HepG2 (cell line): ENCODE results near the gene TSPAN31. TPM values are rescaled to one million over a fixed set of nuclear protein-coding genes. Genes with fewer than 3 reads are reported as not detected.

Source experiments
- ATAC-seq: fragments of 200-7000 bp; cut with Tn5 transposase; 3 replicates; pipeline ENCODE4 v1.9.1; 2020; ENCODE audit warnings: mild to moderate bottlenecking, moderate library complexity
- BruUV-seq: library from RNA; stranded (reverse); fragments of 400-500 nt; replicated peaks from 2 replicates; lab custom pipeline; 2021; lab: Mats Ljungman, UMichigan
- CTCF ChIA-PET: fragments of 300-600 bp; formaldehyde crosslinking; extraction: SDS; loops from one replicate; lab custom pipeline; 2021; ENCODE audit warnings: low total read pairs, inconsistent platforms, low intra/inter-chr PET ratio; lab: Yijun Ruan, JAX
- POLR2A ChIA-PET: fragments of 350-600 bp; sonication (Branson Sonifier 250); formaldehyde crosslinking; loops from one replicate; lab custom pipeline; 2020; ENCODE audit warnings: antibody characterized with exemption, inconsistent platforms; lab: Yijun Ruan, JAX
- DNase-seq: peaks from one replicate; pipeline ENCODE4 v3.0.0-alpha.2; 2015; ENCODE audit warnings: low spot score
- FAIRE-seq: peaks from 3 replicates; lab custom pipeline; 2011; peaks lifted over from hg19 to GRCh38; lab: Jason Lieb, UNC
- H2AFZ ChIP-seq: one replicate; pipeline ENCODE4 v1.6.1; 2011; ENCODE audit warnings: low read length, inconsistent platforms
- H3K27ac ChIP-seq: fragments of 300-600 bp; 3 replicates; pipeline ENCODE4 v1.8.0; 2011; ENCODE audit warnings: mixed run types, mild to moderate bottlenecking, mixed read lengths, low read length, inconsistent platforms; ENCODE audit not compliant: insufficient read depth; ENCODE audit errors: extremely low read length
- H3K27me3 ChIP-seq, 2 experiments: fragments of 200-600 bp in 1 of 2; 2 replicates in 1 of 2; 3 replicates in 1 of 2; pipeline versions ENCODE4 v1.6.0 to v1.8.0; 2011; ENCODE audit warnings: low read length in 2 of 2, mild to moderate bottlenecking in 2 of 2, moderate library complexity in 2 of 2, inconsistent platforms in 1 of 2; ENCODE audit not compliant: insufficient read depth in 2 of 2, control insufficient read depth in 1 of 2
- H3K36me3 ChIP-seq, 2 experiments: fragments of 200-600 bp in 1 of 2; replicated peaks in 1 of 2; 2 replicates in 1 of 2; 3 replicates in 1 of 2; pipeline versions ENCODE4 v1.5.1 to v1.8.0; 2011; ENCODE audit warnings: low read length in 2 of 2, inconsistent platforms in 1 of 2; ENCODE audit not compliant: insufficient read depth in 2 of 2, control insufficient read depth in 1 of 2
- H3K4me1 ChIP-seq: 2 replicates; pipeline ENCODE4 v1.5.1; 2012; ENCODE audit warnings: low read length, inconsistent platforms; ENCODE audit not compliant: insufficient read depth
- H3K4me2 ChIP-seq: 2 replicates; pipeline ENCODE4 v1.6.0; 2011; ENCODE audit warnings: low read depth, low read length, inconsistent platforms
- H3K4me3 ChIP-seq, 3 experiments: fragments of 200-600 bp in 1 of 3; sonication (generic), shearing (Covaris generic) in 1 of 3; replicated peaks in 1 of 3; 2 replicates each; pipeline ENCODE4 v1.5.1; 2011 to 2016; ENCODE audit warnings: low read length in 3 of 3, inconsistent platforms in 2 of 3, low read depth in 2 of 3, mild to moderate bottlenecking in 2 of 3, control low read depth in 1 of 3, mixed read lengths in 1 of 3; ENCODE audit not compliant: insufficient read depth in 1 of 3
- H3K79me2 ChIP-seq: one replicate; pipeline ENCODE4 v1.6.1; 2011; ENCODE audit warnings: low read length, inconsistent platforms; ENCODE audit not compliant: insufficient read depth
- H3K9ac ChIP-seq: 2 replicates; pipeline ENCODE4 v1.6.0; 2011; ENCODE audit warnings: mild to moderate bottlenecking, low read depth, low read length, inconsistent platforms; ENCODE audit not compliant: insufficient read depth
- H3K9me3 ChIP-seq: 2 replicates; pipeline ENCODE4 v1.5.1; 2012; ENCODE audit warnings: mild to moderate bottlenecking, low read length
- H4K20me1 ChIP-seq: 2 replicates; pipeline ENCODE4 v1.6.0; 2011; ENCODE audit warnings: inconsistent platforms, mild to moderate bottlenecking, low read length, moderate library complexity; ENCODE audit not compliant: insufficient read depth
- GPBP1L1 ChIP-seq: sonication (generic); formaldehyde crosslinking; IDR thresholded peaks from 2 replicates; pipeline ENCODE4 v1.5.0; 2020; ENCODE audit warnings: mild to moderate bottlenecking, missing genetic modification reagents
- HMGXB3 ChIP-seq: sonication (generic); formaldehyde crosslinking; IDR thresholded peaks from 2 replicates; pipeline ENCODE4 v1.4.0; 2020; ENCODE audit warnings: missing genetic modification reagents, borderline replicate concordance
- MED1 ChIP-seq: sonication (generic); formaldehyde crosslinking; IDR thresholded peaks from 2 replicates; pipeline ENCODE4 v1.4.0; 2020; ENCODE audit warnings: missing genetic modification reagents
- NFE2L1 ChIP-seq: sonication (generic); formaldehyde crosslinking; IDR thresholded peaks from 2 replicates; pipeline ENCODE4 v1.4.0; 2020; ENCODE audit warnings: missing genetic modification reagents, mild to moderate bottlenecking, borderline replicate concordance
- PCBP1 ChIP-seq: fragments of 200-400 bp; formaldehyde crosslinking; IDR thresholded peaks from 2 replicates; pipeline ENCODE4 v1.6.1; 2017; ENCODE audit warnings: mild to moderate bottlenecking, low read depth, low read length, borderline replicate concordance
- SP1 ChIP-seq, 2 experiments: fragments of 450-650 bp in 1 of 2; sonication (generic) in 1 of 2; formaldehyde crosslinking in 1 of 2; IDR thresholded peaks; 2 replicates each; pipeline versions ENCODE4 v1.4.0 to v1.6.1; 2016 to 2020; ENCODE audit warnings: missing genetic modification reagents in 1 of 2
- ZGPAT ChIP-seq: IDR thresholded peaks from 2 replicates; pipeline ENCODE4 v1.6.1; 2016; ENCODE audit warnings: mild to moderate bottlenecking
- ZNF225 ChIP-seq: sonication (generic); formaldehyde crosslinking; IDR thresholded peaks from 2 replicates; pipeline ENCODE4 v1.4.0; 2020; ENCODE audit warnings: mild to moderate bottlenecking, missing genetic modification reagents
- ZNF234 ChIP-seq: sonication (generic); formaldehyde crosslinking; conservative IDR thresholded peaks from 2 replicates; pipeline ENCODE4 v1.5.1; 2020; ENCODE audit warnings: mild to moderate bottlenecking, missing genetic modification reagents
- ZNF556 ChIP-seq: sonication (generic); formaldehyde crosslinking; IDR thresholded peaks from 2 replicates; pipeline ENCODE4 v1.4.0; 2020; ENCODE audit warnings: mild to moderate bottlenecking, missing genetic modification reagents, borderline replicate concordance
- ZNF775 ChIP-seq: sonication (generic); formaldehyde crosslinking; IDR thresholded peaks from 2 replicates; pipeline ENCODE4 v1.4.0; 2020; ENCODE audit warnings: missing genetic modification reagents, mild to moderate bottlenecking, moderate library complexity, borderline replicate concordance
- ZNF781 ChIP-seq: sonication (generic); formaldehyde crosslinking; IDR thresholded peaks from 2 replicates; pipeline ENCODE4 v1.5.1; 2020; ENCODE audit warnings: borderline replicate concordance, mild to moderate bottlenecking, missing genetic modification reagents; ENCODE audit errors: not compliant biosample characterization
- ZNF784 ChIP-seq: sonication (generic); formaldehyde crosslinking; IDR thresholded peaks from 2 replicates; pipeline ENCODE4 v1.5.1; 2020; ENCODE audit warnings: missing genetic modification reagents, mild to moderate bottlenecking, borderline replicate concordance
- ZSCAN31 ChIP-seq: sonication (generic); formaldehyde crosslinking; IDR thresholded peaks from 2 replicates; pipeline ENCODE4 v1.5.0; 2020; ENCODE audit warnings: low read depth, mild to moderate bottlenecking, missing genetic modification reagents
- WGBS: methylation state at CpG from one replicate; pipeline ENCODE4 v1.1.6; 2017; ENCODE audit warnings: low lambda C conversion rate; 5-methylcytosine and 5-hydroxymethylcytosine counted together
- in situ Hi-C: cut with HindIII; loops from 2 replicates; pipeline ENCODE4 v1.10.0; 2017; ENCODE audit warnings: low pct_unique_long_range_greater_than_20kb; ENCODE audit not compliant: extremely low pct_ligation_motif_present
- intact Hi-C: fragments of 100-400 bp; cut with micrococcal nuclease; formaldehyde crosslinking; loops from one replicate; pipeline ENCODE4 v1.10.0; 2022; ENCODE audit not compliant: unreplicated experiment
- polyA plus RNA-seq, 8 experiments: library from polyadenylated mRNA; depleted of rRNA in 3 of 8; stranded (reverse) in 7 of 8; unstranded in 1 of 8; fragments of >200 nt; fragmentation: Illumina TruSeq in 4 of 8; extraction: Trizol in 4 of 8; gene quantifications; 2 replicates each; pipeline versions ENCODE4 v1.2.1 to v1.2.3, GENCODE V29; 2011 to 2016; ENCODE audit warnings: low read depth in 4 of 8, missing spikeins in 1 of 8, mixed read lengths in 1 of 8; ENCODE audit not compliant: insufficient read depth in 1 of 8
- total RNA-seq, 5 experiments: library from RNA; depleted of rRNA; stranded (reverse); fragments of >200 nt; fragmentation: Illumina TruSeq; extraction: Trizol; gene quantifications; 2 replicates each; pipeline ENCODE4 v1.2.3, GENCODE V29; 2016; ENCODE audit warnings: low read depth in 1 of 5

TSPAN31 gene
- total and polyA plus RNA-seq, 2 of the 13 experiments (the other 11 are each of a cell fraction or from before 2014, with no cell fraction given), result 10.4 to 24.6 TPM

GRCh38 chr12:57779736-57780135 is 34.9 kb downstream of the TSPAN31 start:
- POLR2A ChIA-PET, result no interaction called here
- CTCF ChIA-PET, result no interaction called here
- intact Hi-C loops, result no loop called here
- DNase-seq (no peak), FAIRE-seq (no peak), ATAC-seq (no peak)
- Histone ChIP-seq H3K27ac (no peak overlapping the region), H3K36me3 (peaks cover 4 to 7% of the 10 kb centered on the region in 2 experiments; a peak in 4 of 5 replicates), H3K9me3 (no peaks in the 10 kb centered on the region), H3K4me2 (no peak overlapping the region), H3K27me3 (no peaks in the 10 kb centered on the region; a peak in 1 of 5 replicates), H4K20me1 (no peaks in the 10 kb centered on the region), H3K79me2 (peaks cover 16% of the 10 kb centered on the region), H3K4me3 (no peak overlapping the region), H3K9ac (no peak overlapping the region), H3K4me1 (peaks cover 17% of the 10 kb centered on the region), H2AFZ (no peak overlapping the region)
- WGBS, result 94% methylated on average over 1 of the region's 1 CpG
- TF ChIP-seq ZSCAN31, result no peak
- TF ChIP-seq SP1 (IDR thresholded peaks at IDR 0.05), result no peak
- no peak for TF ChIP-seq SP1 (CRISPR knock-in tag; IDR thresholded peaks at IDR 0.05)
- no peak for TF ChIP-seq ZNF234 (CRISPR knock-in tag)
- TF ChIP-seq ZNF781 (CRISPR knock-in tag), result no peak
- TF ChIP-seq ZGPAT, result no peak
- TF ChIP-seq ZNF225, result no peak
- no peak for TF ChIP-seq NFE2L1 (CRISPR knock-in tag)
- TF ChIP-seq PCBP1, result no peak
- no peak for TF ChIP-seq HMGXB3 (CRISPR knock-in tag)
- TF ChIP-seq ZNF775 (CRISPR knock-in tag), result no peak
- no peak for TF ChIP-seq GPBP1L1
- TF ChIP-seq MED1 (CRISPR knock-in tag), result no peak
- no peak for TF ChIP-seq ZNF784 (CRISPR knock-in tag)
- TF ChIP-seq ZNF556, result no peak
- in situ Hi-C loops, result no loop called here
- BruUV-seq, result no TSS peak
